Keratinocyte (primary cell): ENCODE data around the gene ZFR2. TPM values are rescaled to one million over a fixed set of nuclear protein-coding genes. Genes with fewer than 3 reads are reported as not detected.

Source experiments
- DNase-seq: peaks from one replicate; pipeline ENCODE4 v3.0.0-alpha.2; 2011; ENCODE audit warnings: low read depth, missing footprints, low spot score
- FAIRE-seq: peaks from 2 replicates; lab custom pipeline; 2011; peaks lifted over from hg19 to GRCh38; lab: Jason Lieb, UNC
- H2AFZ ChIP-seq: 2 replicates; pipeline ENCODE4 v1.6.0; 2012; ENCODE audit warnings: low read length, control low read depth, inconsistent platforms; ENCODE audit not compliant: control insufficient read depth
- H3K27ac ChIP-seq: 2 replicates; pipeline ENCODE4 v1.5.1; 2011; ENCODE audit warnings: low read length; ENCODE audit not compliant: control insufficient read depth, insufficient read depth
- H3K27me3 ChIP-seq: 3 replicates; pipeline ENCODE4 v1.6.0; 2011; ENCODE audit warnings: low read length; ENCODE audit not compliant: control insufficient read depth, insufficient read depth; ENCODE audit errors: extremely low read depth
- H3K36me3 ChIP-seq, 2 experiments: 2 replicates in 1 of 2; 3 replicates in 1 of 2; pipeline ENCODE4 v1.5.1; 2011; ENCODE audit warnings: low read length in 2 of 2, mild to moderate bottlenecking in 1 of 2; ENCODE audit not compliant: control insufficient read depth in 2 of 2, insufficient read depth in 2 of 2; ENCODE audit errors: extremely low read depth in 1 of 2
- H3K4me1 ChIP-seq: 3 replicates; pipeline ENCODE4 v1.5.1; 2011; ENCODE audit warnings: low read length; ENCODE audit not compliant: control insufficient read depth, insufficient read depth; ENCODE audit errors: extremely low read depth
- H3K4me2 ChIP-seq: 3 replicates; pipeline ENCODE4 v1.6.0; 2011; ENCODE audit warnings: low read depth, low read length; ENCODE audit not compliant: control insufficient read depth, insufficient read depth; ENCODE audit errors: extremely low read depth
- H3K4me3 ChIP-seq, 3 experiments: fragments of 200-600 bp in 1 of 3; sonication (generic) in 1 of 3; 2 replicates in 2 of 3; 3 replicates in 1 of 3; pipeline ENCODE4 v1.5.1; 2011 to 2016; ENCODE audit warnings: low read length in 3 of 3, mild to moderate bottlenecking in 3 of 3, control low read depth in 2 of 3, inconsistent platforms in 1 of 3, low read depth in 1 of 3, mixed read lengths in 1 of 3, mixed run types in 1 of 3, moderate library complexity in 1 of 3; ENCODE audit not compliant: control insufficient read depth in 2 of 3, insufficient read depth in 2 of 3; ENCODE audit errors: extremely low read depth in 1 of 3
- H3K79me2 ChIP-seq: 2 replicates; pipeline ENCODE4 v1.6.0; 2012; ENCODE audit warnings: low read length; ENCODE audit not compliant: control insufficient read depth, insufficient read depth
- H3K9ac ChIP-seq: 3 replicates; pipeline ENCODE4 v1.6.0; 2011; ENCODE audit warnings: low read length; ENCODE audit not compliant: control insufficient read depth, insufficient read depth; ENCODE audit errors: extremely low read depth
- H3K9me1 ChIP-seq: 3 replicates; pipeline ENCODE4 v1.6.0; 2011; ENCODE audit warnings: low read length; ENCODE audit not compliant: control insufficient read depth, insufficient read depth; ENCODE audit errors: extremely low read depth
- H3K9me3 ChIP-seq: 2 replicates; pipeline ENCODE4 v1.5.1; 2012; ENCODE audit warnings: low read depth, low read length; ENCODE audit not compliant: control insufficient read depth
- H4K20me1 ChIP-seq: 3 replicates; pipeline ENCODE4 v1.6.0; 2011; ENCODE audit warnings: low read length; ENCODE audit not compliant: control insufficient read depth, insufficient read depth; ENCODE audit errors: extremely low read depth
- CTCF ChIP-seq, 3 experiments: IDR thresholded peaks in 1 of 3; conservative IDR thresholded peaks in 1 of 3; optimal IDR thresholded peaks in 1 of 3; 2 replicates in 2 of 3; 3 replicates in 1 of 3; pipeline versions ENCODE3 to v1.5.1; 2011; ENCODE audit warnings: low read length in 3 of 3, mild to moderate bottlenecking in 3 of 3, moderate library complexity in 2 of 3, control low read depth in 1 of 3, inconsistent platforms in 1 of 3; ENCODE audit not compliant: insufficient read depth in 2 of 3; ENCODE audit errors: extremely low read depth in 1 of 3
- EZH2 ChIP-seq: IDR thresholded peaks from one replicate; pipeline ENCODE4 v1.6.1; 2012; ENCODE audit warnings: inconsistent platforms, mild to moderate bottlenecking, low read length, moderate library complexity
- dilution Hi-C: fragments of 300-500 bp; cut with MboI; formaldehyde crosslinking; loops from one replicate; pipeline ENCODE4 v1.7.0; 2020; ENCODE audit warnings: low sequenced_read_pairs; ENCODE audit not compliant: extremely low pct_ligation_motif_present
- polyA plus RNA-seq, 5 experiments: library from polyadenylated mRNA; depleted of rRNA in 3 of 5; stranded (reverse) in 3 of 5; stranded (forward) in 1 of 5; unstranded in 1 of 5; fragments of >200 nt; gene quantifications; 1 replicate in 1 of 5; 2 replicates in 3 of 5; 3 replicates in 1 of 5; pipeline versions ENCODE4 v1.2.1 to v1.2.3, GENCODE V29; 2011 to 2012; ENCODE audit warnings: missing spikeins in 2 of 5, low read depth in 1 of 5, low replicate concordance in 1 of 5

ZFR2 gene
- polyA plus RNA-seq, 1 donor (not counting 4 experiments of a cell fraction or from before 2014, with no cell fraction given): not detected

- Histone ChIP-seq H3K4me1 (no peaks in the 10 kb centered on the region), H3K79me2 (no peaks in the 10 kb centered on the region), H3K9me3 (peaks cover 9% of the 10 kb centered on the region), H3K9ac (no peak overlapping the region), H3K27ac (no peak overlapping the region), H3K4me3 (no peak overlapping the region), H4K20me1 (no peaks in the 10 kb centered on the region), H2AFZ (no peak overlapping the region), H3K36me3 (no peaks in the 10 kb centered on the region), H3K27me3 (peaks cover 46% of the 10 kb centered on the region), H3K9me1 (no peaks in the 10 kb centered on the region), H3K4me2 (no peak overlapping the region)
- peak; percentile 51 for FAIRE-seq
- dilution Hi-C loops: no loop called here
- TF ChIP-seq CTCF (optimal IDR thresholded peaks at IDR 0.05 in 1 of 3, IDR thresholded peaks at IDR 0.05 in 1 of 3, conservative IDR thresholded peaks at IDR 0.05 in 1 of 3; ENCODE audit: extremely low read depth in 1 of 3, insufficient read depth in 2 of 3, low read length in 3 of 3): no peak
- no peak for TF ChIP-seq EZH2
- DNase-seq: no peak
These were observed 31.5 kb downstream of the ZFR2 start for GRCh38 chr19:3837332-3837731.

- H3K9me3 ChIP-seq: peaks cover 9% of the 10 kb centered on the region
- peaks cover 48% of the 10 kb centered on the region for H3K27me3 ChIP-seq
- no peak for DNase-seq
- no peak for FAIRE-seq
- H3K27ac ChIP-seq: no peak overlapping the region
- H4K20me1 ChIP-seq: no peaks in the 10 kb centered on the region
- H3K36me3 ChIP-seq: no peaks in the 10 kb centered on the region
- no peak overlapping the region for H3K4me2 ChIP-seq
- dilution Hi-C loops: no loop called here
- no peak overlapping the region for H3K9ac ChIP-seq
- no peak for TF ChIP-seq EZH2
- no peak for TF ChIP-seq CTCF (optimal IDR thresholded peaks at IDR 0.05 in 1 of 3, IDR thresholded peaks at IDR 0.05 in 1 of 3, conservative IDR thresholded peaks at IDR 0.05 in 1 of 3; ENCODE audit: extremely low read depth in 1 of 3, insufficient read depth in 2 of 3, low read length in 3 of 3)
- no peaks in the 10 kb centered on the region for H3K9me1 ChIP-seq
- H3K4me1 ChIP-seq: no peaks in the 10 kb centered on the region
- H2AFZ ChIP-seq: no peak overlapping the region
- H3K79me2 ChIP-seq: no peaks in the 10 kb centered on the region
- no peak overlapping the region for H3K4me3 ChIP-seq
These were observed 32.0 kb downstream of the ZFR2 start for GRCh38 chr19:3836887-3837286.
